GM19467 (cell line): ENCODE data around the gene MST1.
"Not testable (repeated sequence)": the region's sequence is repeated elsewhere in the genome, so short reads cannot be mapped to it uniquely, and the experiment has no call there.

Experiments used
- ATAC-seq: cut with Tn5 transposase; IDR thresholded peaks from one replicate; pipeline ENCODE4 v1.9.1; 2021; ENCODE audit warnings: mild to moderate bottlenecking, moderate library complexity; ENCODE audit not compliant: unreplicated experiment

The MST1 gene

GRCh38 chr3:49701388-49702077 lies 12.3 kb upstream of the MST1 start:
- ATAC-seq = no peak

- ATAC-seq = no peak
Observed at GRCh38 chr3:49700453-49701128, 11.3 kb upstream of the MST1 start.

DNA sequence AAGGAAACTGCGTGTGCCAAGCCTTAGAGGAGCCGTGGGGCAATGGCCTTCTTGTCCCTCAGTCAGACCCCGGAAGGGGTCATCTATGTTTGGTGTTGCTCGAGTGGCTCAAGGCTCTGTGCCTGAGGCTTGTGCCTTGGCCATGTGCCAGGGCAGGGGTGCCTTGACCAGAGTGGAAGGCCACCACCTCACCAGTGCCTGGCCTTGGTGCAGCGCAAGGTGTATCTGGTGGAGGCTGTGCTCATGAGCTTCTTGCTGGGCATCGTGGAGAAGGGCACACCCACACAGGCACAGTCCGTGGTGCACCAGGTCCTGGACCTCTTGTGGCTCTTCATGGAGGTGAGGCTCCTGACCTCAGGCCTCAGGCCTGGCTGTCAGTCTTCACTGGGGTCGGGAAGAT lies 10.7 kb upstream of the MST1 start:
- no peak for ATAC-seq

GRCh38 chr3:49699281-49699979 lies 10.2 kb upstream of the MST1 start:
- no peak for ATAC-seq

GRCh38 chr3:49695350-49696015 lies 6.2 kb upstream of the MST1 start:
- not testable (repeated sequence) for ATAC-seq

- ATAC-seq = not testable (repeated sequence)
Observed at GRCh38 chr3:49694409-49695070, 5.3 kb upstream of the MST1 start.

DNA sequence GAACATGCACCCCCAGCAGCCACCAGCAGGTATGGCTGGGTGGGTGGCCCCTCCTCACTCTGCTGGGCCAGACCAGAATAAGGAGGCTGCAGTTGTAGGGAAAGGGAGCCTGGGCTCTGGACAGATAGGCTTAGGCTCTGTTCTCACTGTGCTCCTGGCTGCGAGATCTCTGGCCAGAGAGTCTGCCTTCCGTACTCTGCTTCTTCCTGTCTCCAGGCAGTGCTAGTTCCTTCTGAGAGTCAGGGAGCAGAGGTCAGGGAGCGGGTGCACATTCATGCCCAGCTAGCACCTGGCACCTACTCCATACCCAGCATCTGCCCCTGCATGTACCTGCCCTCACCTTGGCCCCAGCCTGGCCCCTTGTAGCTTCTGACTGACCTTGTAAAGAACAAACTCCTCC lies 2.2 kb upstream of the MST1 start:
- ATAC-seq = not testable (repeated sequence)

DNA sequence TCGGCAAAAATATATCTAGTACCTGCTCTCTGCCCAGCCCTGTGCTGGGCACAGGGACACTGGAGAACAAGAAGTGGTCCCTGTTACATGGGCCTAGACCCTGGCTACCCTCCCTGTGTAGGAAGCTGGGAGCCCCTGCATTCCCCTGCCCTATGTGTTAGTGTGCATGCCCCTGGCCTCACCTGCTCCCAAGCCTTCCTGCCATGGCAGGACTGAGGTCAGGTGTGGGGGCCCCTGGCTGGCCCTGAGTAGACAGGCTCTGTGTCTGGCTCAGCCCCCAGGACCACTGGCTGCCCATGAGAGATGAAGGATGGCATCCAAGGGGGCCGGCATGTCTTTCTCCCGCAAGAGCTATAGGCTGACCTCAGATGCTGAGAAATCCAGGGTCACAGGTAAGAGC lies 1.6 kb upstream of the MST1 start:
- not testable (repeated sequence) for ATAC-seq

GRCh38 chr3:49689908-49690624 lies 792 bp upstream of the MST1 start:
- not testable (repeated sequence) for ATAC-seq

- not testable (repeated sequence) for ATAC-seq
Observed at GRCh38 chr3:49688338-49689045, 782 bp downstream of the MST1 start.

GRCh38 chr3:49687424-49687795 lies 1.9 kb downstream of the MST1 start:
- ATAC-seq = not testable (repeated sequence)

DNA sequence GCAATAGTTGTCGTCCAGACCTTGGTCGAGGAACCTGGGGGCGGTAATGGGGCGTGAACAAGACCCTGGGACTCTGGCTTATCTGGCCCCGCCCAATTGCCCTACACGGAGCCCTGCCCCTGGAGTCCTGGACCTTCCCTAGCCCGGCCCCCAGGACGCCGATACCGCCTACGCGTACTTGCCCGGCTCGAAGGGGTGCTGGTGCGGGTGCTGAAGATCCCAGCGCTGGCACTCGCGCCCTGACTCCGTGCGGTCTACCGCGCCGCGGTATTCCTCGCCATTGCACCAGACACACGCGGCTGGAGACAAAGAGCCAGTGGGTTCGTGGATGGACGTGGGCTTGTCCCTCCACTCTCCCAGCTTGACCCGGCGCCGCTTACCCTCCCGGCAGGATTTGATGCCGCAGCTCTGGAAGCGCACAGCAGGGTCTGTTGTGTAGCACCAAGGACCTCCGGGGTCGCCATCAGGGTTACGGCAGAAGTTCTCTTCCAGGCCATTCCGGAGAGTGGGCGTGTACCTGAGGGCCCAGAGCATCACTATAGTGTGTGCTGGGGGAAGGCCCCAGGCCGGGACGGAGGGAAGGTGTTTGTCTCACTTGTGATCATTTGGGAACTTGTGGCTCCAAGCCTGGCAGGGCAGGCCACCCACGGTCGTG lies 2.4 kb downstream of the MST1 start:
- not testable (repeated sequence) for ATAC-seq

DNA sequence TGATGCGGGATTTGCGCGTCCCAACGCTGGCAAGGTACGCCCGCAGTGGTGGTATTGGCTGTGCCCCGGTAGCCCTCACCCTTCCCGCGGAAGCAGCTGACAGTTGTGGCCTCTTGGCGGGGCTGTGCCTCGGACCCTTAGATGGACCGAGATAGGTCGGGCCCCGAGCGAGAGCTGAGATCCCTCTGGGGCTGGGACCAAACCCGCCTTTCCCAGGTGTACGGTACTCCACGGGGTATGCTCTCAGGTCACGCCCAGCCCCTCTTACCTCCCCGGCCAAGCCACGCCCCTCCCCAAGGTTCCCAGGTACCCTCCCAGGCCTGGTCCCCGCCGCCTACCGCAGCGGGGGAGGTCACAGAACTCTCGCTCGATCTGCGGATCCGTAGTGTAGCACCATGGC lies 2.9 kb downstream of the MST1 start:
- ATAC-seq = not testable (repeated sequence)

DNA sequence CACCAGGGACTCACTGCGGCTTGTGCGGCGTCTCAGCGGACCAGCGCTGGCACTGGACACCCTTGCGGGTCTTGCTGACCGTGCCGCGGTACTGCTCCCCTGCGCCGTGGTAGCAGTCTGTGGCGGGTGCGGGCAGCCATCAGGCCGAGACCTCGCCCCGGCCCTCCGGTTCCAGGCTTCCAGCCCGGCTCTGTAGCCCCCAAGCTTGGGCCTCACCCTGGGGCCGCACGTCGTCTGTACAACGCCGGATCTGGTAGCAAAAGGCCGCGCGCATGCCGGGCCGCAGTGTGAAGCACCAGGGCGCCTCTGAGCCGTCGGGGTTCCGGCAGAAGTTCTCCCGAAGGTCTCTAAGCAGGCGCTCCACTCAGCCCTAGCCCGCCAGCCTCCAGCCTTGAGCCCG lies 3.4 kb downstream of the MST1 start:
- not testable (repeated sequence) for ATAC-seq

GRCh38 chr3:49685103-49685502 lies 4.2 kb downstream of the MST1 start:
- not testable (repeated sequence) for ATAC-seq

GRCh38 chr3:49684453-49684852 lies 4.8 kb downstream of the MST1 start:
- not testable (repeated sequence) for ATAC-seq

DNA sequence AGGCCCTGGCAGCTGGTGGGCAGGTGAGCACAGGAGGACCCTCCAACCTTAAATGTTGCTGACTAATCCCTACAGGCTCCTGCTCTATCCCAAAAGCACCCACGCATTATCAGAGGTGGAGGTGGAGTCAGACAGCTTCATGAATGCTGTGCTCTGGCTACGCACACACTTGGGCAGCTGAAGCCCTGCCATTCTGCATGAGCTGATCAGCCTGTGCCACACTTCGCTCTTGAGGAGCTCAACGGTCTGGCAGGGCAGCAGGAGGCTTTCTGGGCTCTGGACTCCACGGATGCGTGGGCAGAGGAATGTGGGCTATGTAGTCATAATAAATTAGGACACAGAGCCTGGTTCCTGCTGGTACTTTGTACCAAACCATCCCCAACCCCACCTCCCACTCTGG lies 6.1 kb downstream of the MST1 start:
- no peak for ATAC-seq

DNA sequence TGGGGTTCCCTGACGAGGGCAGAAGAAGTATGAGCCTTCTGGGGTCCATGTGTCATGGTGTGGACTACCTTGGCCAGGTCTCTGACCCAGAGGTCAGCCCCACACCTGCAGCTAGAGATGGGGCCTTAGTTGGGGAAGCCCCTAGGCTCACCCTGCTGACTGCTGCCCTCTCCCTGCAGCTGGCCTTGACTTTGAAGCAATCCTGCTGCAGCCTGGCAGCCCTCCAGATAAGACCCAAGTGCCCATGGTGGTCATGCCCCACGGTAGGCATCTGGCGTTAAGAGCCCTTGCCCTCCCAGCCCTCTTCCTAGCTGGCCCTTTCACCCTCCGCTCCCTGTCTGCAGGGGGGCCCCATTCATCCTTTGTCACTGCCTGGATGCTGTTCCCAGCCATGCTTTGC lies 7.7 kb downstream of the MST1 start:
- ATAC-seq = no peak

GRCh38 chr3:49681232-49681522 lies 8.1 kb downstream of the MST1 start:
- no peak for ATAC-seq
